HG03175 (cell line): Measurements from ENCODE around the gene AOPEP.

Experiments
- ATAC-seq: cut with Tn5 transposase; IDR thresholded peaks from one replicate; pipeline ENCODE4 v1.9.1; 2021; ENCODE audit warnings: mild to moderate bottlenecking, moderate library complexity; ENCODE audit not compliant: unreplicated experiment

The AOPEP gene

GRCh38 chr9:94726495-94727191, at the start of gene AOPEP:
Gene AOPEP (plus strand): TSS chr9:94726699. CDS start chr9:94759784, 33,085 bp downstream.
- peak; percentile 97 for ATAC-seq

GRCh38 chr9:94677929-94678328, 48.6 kb upstream of the AOPEP start:
- no peak for ATAC-seq

GRCh38 chr9:94679587-94679986, 46.9 kb upstream of the AOPEP start:
- ATAC-seq, result no peak

- ATAC-seq, result no peak
Observed at GRCh38 chr9:94680020-94680419, 46.5 kb upstream of the AOPEP start.

- no peak for ATAC-seq
Observed at GRCh38 chr9:94680621-94681020, 45.9 kb upstream of the AOPEP start.

GRCh38 chr9:94681508-94681907, 45.0 kb upstream of the AOPEP start:
- ATAC-seq, result no peak

- no peak for ATAC-seq
Observed at GRCh38 chr9:94685359-94685758, 41.1 kb upstream of the AOPEP start.

- no peak for ATAC-seq
Observed at GRCh38 chr9:94687451-94687850, 39.0 kb upstream of the AOPEP start.

- ATAC-seq, result no peak
Observed at GRCh38 chr9:94690344-94690743, 36.2 kb upstream of the AOPEP start.

- ATAC-seq, result no peak
Observed at GRCh38 chr9:94692601-94693000, 33.9 kb upstream of the AOPEP start.

GRCh38 chr9:94693485-94694204, 32.9 kb upstream of the AOPEP start:
- ATAC-seq, result no peak

- no peak for ATAC-seq
Observed at GRCh38 chr9:94696545-94696944, 30.0 kb upstream of the AOPEP start.

GRCh38 chr9:94697972-94698581, 28.4 kb upstream of the AOPEP start:
- ATAC-seq, result no peak

- no peak for ATAC-seq
Observed at GRCh38 chr9:94699715-94700373, 26.7 kb upstream of the AOPEP start.

GRCh38 chr9:94700445-94700844, 26.1 kb upstream of the AOPEP start:
- no peak for ATAC-seq

- ATAC-seq, result no peak
Observed at GRCh38 chr9:94703488-94704140, 22.9 kb upstream of the AOPEP start.

- ATAC-seq, result no peak
Observed at GRCh38 chr9:94705162-94705702, 21.3 kb upstream of the AOPEP start.

- ATAC-seq, result no peak
Observed at GRCh38 chr9:94706922-94707321, 19.6 kb upstream of the AOPEP start.

- no peak for ATAC-seq
Observed at GRCh38 chr9:94713436-94714215, 12.9 kb upstream of the AOPEP start.

- no peak for ATAC-seq
Observed at GRCh38 chr9:94714494-94714893, 12.0 kb upstream of the AOPEP start.
